ENCODE data around the gene SUN2. TPM values are rescaled to one million over a fixed set of nuclear protein-coding genes. Genes with fewer than 3 reads are reported as not detected.

Gene SUN2
- total and polyA plus RNA-seq, 10 of the 15 experiments (the other 5 are each of a cell fraction or from before 2014, with no cell fraction given): 0.18 to 107 (median 35.9) TPM

DNA sequence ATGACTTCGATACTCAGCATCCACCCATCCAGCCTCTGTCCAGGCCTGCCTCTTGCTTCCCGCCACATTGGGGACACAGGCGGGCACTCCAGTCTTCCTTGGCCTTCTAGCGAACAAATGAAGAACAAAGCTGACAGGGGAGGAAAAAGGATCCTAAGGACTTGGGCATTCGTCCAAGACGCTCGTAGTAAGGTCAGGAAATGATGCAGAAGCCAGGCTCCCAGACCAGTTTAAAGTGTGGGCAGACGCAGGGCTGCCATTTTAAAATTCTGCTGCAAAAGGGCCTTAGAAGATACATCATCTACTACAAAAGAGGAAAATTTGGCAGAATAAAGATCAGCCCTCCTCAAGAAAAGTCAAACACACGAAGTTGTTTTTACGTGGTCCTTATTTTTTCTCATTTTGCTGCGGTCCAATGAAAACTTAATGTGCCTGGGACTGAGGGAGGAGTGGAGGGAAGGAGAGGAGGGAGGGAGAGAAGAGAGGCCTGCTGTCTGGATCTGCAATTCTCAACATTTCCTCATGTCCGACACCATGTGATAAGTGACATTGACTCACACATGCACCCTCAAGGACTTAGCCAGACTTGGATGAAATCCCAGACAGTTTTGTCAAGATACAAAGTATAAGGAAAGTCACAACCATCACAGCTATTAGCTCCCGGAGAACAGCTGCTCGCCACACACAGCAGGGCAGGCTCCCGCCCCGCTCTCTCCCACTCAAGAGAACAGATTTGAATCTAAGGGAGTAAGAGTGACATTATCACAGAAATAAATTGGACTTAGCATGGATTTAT is 32.4 kb upstream of the SUN2 start:
- H3K36me3 ChIP-seq (ENCODE audit: control insufficient read depth in 2 of 2, insufficient read depth in 2 of 2, low read length in 1 of 2): no peaks in the 10 kb centered on the region
- no peak overlapping the region for H3K4me2 ChIP-seq (ENCODE audit: control insufficient read depth, insufficient read depth)
- 65% methylated on average over 16 of the region's 16 CpGs for WGBS (ENCODE audit: insufficient coverage, insufficient replicate concordance, low lambda C conversion rate, missing lambda C conversion rate)
- in situ Hi-C loops (cut with MboI) (no loop called here), intact Hi-C loops (cut with micrococcal nuclease; ENCODE audit: unreplicated experiment) (no loop called here)
- 0 out of 2 replicates have a peak, but pooled peaks cover 3% of the 10 kb centered on the region for H3K4me1 ChIP-seq (ENCODE audit: control insufficient read depth, insufficient read depth, low read length)
- H3K4me3 ChIP-seq: no peak overlapping the region
- no peak overlapping the region for H2AFZ ChIP-seq (ENCODE audit: control insufficient read depth, low read depth, low read length)
- H3K9ac ChIP-seq (ENCODE audit: control insufficient read depth, insufficient read depth, low read length): no peak overlapping the region
- ChIA-PET POLR2A (interaction anchor here (0.5 to 1.1 kb wide), 2 partner anchors 41 to 370 kb away, joined by 3 read pairs; no protein-coding TSS in a partner anchor), RAD21 (ENCODE audit: unreplicated experiment) (no interaction called here), CTCF (interaction anchor here (0.7 kb wide), 1 partner anchor 82 kb away, joined by 3 read pairs; no protein-coding TSS in a partner anchor), SMC1A (ENCODE audit: uncharacterized antibody, unreplicated experiment) (no interaction called here)
- TF ChIP-seq, protein P1, sequence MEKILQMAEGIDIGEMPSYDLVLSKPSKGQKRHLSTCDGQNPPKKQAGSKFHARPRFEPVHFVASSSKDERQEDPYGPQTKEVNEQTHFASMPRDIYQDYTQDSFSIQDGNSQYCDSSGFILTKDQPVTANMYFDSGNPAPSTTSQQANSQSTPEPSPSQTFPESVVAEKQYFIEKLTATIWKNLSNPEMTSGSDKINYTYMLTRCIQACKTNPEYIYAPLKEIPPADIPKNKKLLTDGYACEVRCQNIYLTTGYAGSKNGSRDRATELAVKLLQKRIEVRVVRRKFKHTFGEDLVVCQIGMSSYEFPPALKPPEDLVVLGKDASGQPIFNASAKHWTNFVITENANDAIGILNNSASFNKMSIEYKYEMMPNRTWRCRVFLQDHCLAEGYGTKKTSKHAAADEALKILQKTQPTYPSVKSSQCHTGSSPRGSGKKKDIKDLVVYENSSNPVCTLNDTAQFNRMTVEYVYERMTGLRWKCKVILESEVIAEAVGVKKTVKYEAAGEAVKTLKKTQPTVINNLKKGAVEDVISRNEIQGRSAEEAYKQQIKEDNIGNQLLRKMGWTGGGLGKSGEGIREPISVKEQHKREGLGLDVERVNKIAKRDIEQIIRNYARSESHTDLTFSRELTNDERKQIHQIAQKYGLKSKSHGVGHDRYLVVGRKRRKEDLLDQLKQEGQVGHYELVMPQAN (conservative IDR thresholded peaks at IDR 0.05): no peak
- no peak for TF ChIP-seq TCF7 (IDR thresholded peaks at IDR 0.05; ENCODE audit: borderline replicate concordance)
- TF ChIP-seq, protein P2, sequence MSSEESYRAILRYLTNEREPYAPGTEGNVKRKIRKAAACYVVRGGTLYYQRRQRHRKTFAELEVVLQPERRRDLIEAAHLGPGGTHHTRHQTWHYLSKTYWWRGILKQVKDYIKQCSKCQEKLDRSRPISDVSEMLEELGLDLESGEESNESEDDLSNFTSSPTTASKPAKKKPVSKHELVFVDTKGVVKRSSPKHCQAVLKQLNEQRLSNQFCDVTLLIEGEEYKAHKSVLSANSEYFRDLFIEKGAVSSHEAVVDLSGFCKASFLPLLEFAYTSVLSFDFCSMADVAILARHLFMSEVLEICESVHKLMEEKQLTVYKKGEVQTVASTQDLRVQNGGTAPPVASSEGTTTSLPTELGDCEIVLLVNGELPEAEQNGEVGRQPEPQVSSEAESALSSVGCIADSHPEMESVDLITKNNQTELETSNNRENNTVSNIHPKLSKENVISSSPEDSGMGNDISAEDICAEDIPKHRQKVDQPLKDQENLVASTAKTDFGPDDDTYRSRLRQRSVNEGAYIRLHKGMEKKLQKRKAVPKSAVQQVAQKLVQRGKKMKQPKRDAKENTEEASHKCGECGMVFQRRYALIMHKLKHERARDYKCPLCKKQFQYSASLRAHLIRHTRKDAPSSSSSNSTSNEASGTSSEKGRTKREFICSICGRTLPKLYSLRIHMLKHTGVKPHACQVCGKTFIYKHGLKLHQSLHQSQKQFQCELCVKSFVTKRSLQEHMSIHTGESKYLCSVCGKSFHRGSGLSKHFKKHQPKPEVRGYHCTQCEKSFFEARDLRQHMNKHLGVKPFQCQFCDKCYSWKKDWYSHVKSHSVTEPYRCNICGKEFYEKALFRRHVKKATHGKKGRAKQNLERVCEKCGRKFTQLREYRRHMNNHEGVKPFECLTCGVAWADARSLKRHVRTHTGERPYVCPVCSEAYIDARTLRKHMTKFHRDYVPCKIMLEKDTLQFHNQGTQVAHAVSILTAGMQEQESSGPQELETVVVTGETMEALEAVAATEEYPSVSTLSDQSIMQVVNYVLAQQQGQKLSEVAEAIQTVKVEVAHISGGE (CRISPR knock-in tag; IDR thresholded peaks at IDR 0.05): no peak
- no peaks in the 10 kb centered on the region for H3K9me3 ChIP-seq (replicated peaks; ENCODE audit: control insufficient read depth, insufficient read depth, low read length)
- no peak overlapping the region for H3K27ac ChIP-seq (ENCODE audit: control insufficient read depth, insufficient read depth)
- no peaks in the 10 kb centered on the region for H3K79me2 ChIP-seq (ENCODE audit: control insufficient read depth, insufficient read depth, low read length)
- no peaks in the 10 kb centered on the region for H3K27me3 ChIP-seq (replicated peaks in 1 of 2; ENCODE audit: control insufficient read depth in 2 of 2, insufficient read depth in 2 of 2, low read length in 1 of 2)
- H4K20me1 ChIP-seq (ENCODE audit: control insufficient read depth, insufficient read depth): no peaks in the 10 kb centered on the region
- BruUV-seq (replicated peaks): no TSS peak
- ATAC-seq (no peak), DNase-seq (ENCODE audit: low read depth, low spot score) (no peak), FAIRE-seq (no peak)

Measured in GM12878 (cell line).